ENCODE data around the gene KDM3B. TPM values are rescaled to one million over a fixed set of nuclear protein-coding genes. Genes with fewer than 3 reads are reported as not detected.

KDM3B gene
- total and polyA plus RNA-seq, 2 donors (not counting 1 experiment from before 2014, with no cell fraction given), result 23.6 to 49.4 TPM

- H3K9ac ChIP-seq (ENCODE audit: insufficient read depth, low read length), result no peak overlapping the region
- no peaks in the 10 kb centered on the region for H3K4me1 ChIP-seq (ENCODE audit: control insufficient read depth, extremely low read depth, insufficient read depth, low read length)
- peaks cover 26% of the 10 kb centered on the region for H3K79me2 ChIP-seq (ENCODE audit: control insufficient read depth, insufficient read depth, low read length)
- H3K27ac ChIP-seq (ENCODE audit: insufficient read depth, low read length), result no peak overlapping the region
- no peak overlapping the region for H2AFZ ChIP-seq (ENCODE audit: low read length)
- no peaks in the 10 kb centered on the region for H3K36me3 ChIP-seq (ENCODE audit: control insufficient read depth, insufficient read depth, low read length)
- no peaks in the 10 kb centered on the region for H3K27me3 ChIP-seq (ENCODE audit: control insufficient read depth, insufficient read depth, low read length)
- no peak for DNase-seq (ENCODE audit: low read depth in 2 of 2)
- no peak for TF ChIP-seq CTCF (conservative IDR thresholded peaks at IDR 0.05 in 1 of 2, IDR thresholded peaks at IDR 0.05 in 1 of 2; ENCODE audit: low read depth in 1 of 2, low read length in 2 of 2)
- TF ChIP-seq EZH2 (IDR thresholded peaks at IDR 0.05; ENCODE audit: low read length, missing control alignments), result no peak
- H3K9me3 ChIP-seq (ENCODE audit: control insufficient read depth, insufficient read depth, low read depth, low read length), result no peaks in the 10 kb centered on the region
- no peak overlapping the region for H3K4me3 ChIP-seq (replicated peaks in 1 of 4; ENCODE audit: control extremely low read depth in 1 of 4, insufficient read depth in 1 of 4, low read depth in 3 of 4, low read length in 4 of 4)
- no peak overlapping the region for H3K4me2 ChIP-seq (ENCODE audit: extremely low read depth, insufficient read depth, low read length)
- H4K20me1 ChIP-seq (ENCODE audit: control insufficient read depth, extremely low read depth, insufficient read depth, low read length), result no peaks in the 10 kb centered on the region
These were observed 19.7 kb downstream of the KDM3B start for GRCh38 chr5:138372225-138372624.

- no peak overlapping the region for H2AFZ ChIP-seq (ENCODE audit: low read length)
- H3K27me3 ChIP-seq (ENCODE audit: control insufficient read depth, insufficient read depth, low read length), result no peaks in the 10 kb centered on the region
- no peak for DNase-seq (ENCODE audit: low read depth in 2 of 2)
- H3K79me2 ChIP-seq (ENCODE audit: control insufficient read depth, insufficient read depth, low read length), result peaks cover 26% of the 10 kb centered on the region
- H3K9me3 ChIP-seq (ENCODE audit: control insufficient read depth, insufficient read depth, low read depth, low read length), result no peaks in the 10 kb centered on the region
- H3K9ac ChIP-seq (ENCODE audit: insufficient read depth, low read length), result no peak overlapping the region
- no peaks in the 10 kb centered on the region for H4K20me1 ChIP-seq (ENCODE audit: control insufficient read depth, extremely low read depth, insufficient read depth, low read length)
- H3K4me2 ChIP-seq (ENCODE audit: extremely low read depth, insufficient read depth, low read length), result no peak overlapping the region
- no peaks in the 10 kb centered on the region for H3K4me1 ChIP-seq (ENCODE audit: control insufficient read depth, extremely low read depth, insufficient read depth, low read length)
- TF ChIP-seq CTCF (conservative IDR thresholded peaks at IDR 0.05 in 1 of 2, IDR thresholded peaks at IDR 0.05 in 1 of 2; ENCODE audit: low read depth in 1 of 2, low read length in 2 of 2), result no peak
- no peak for TF ChIP-seq EZH2 (IDR thresholded peaks at IDR 0.05; ENCODE audit: low read length, missing control alignments)
- no peaks in the 10 kb centered on the region for H3K36me3 ChIP-seq (ENCODE audit: control insufficient read depth, insufficient read depth, low read length)
- H3K4me3 ChIP-seq (replicated peaks in 1 of 4; ENCODE audit: control extremely low read depth in 1 of 4, insufficient read depth in 1 of 4, low read depth in 3 of 4, low read length in 4 of 4), result no peak overlapping the region
- no peak overlapping the region for H3K27ac ChIP-seq (ENCODE audit: insufficient read depth, low read length)
These were observed 20.2 kb downstream of the KDM3B start for GRCh38 chr5:138372653-138373052.

GRCh38 chr5:138382347-138382746 is 29.9 kb downstream of the KDM3B start:
- H3K4me2 ChIP-seq (ENCODE audit: extremely low read depth, insufficient read depth, low read length), result no peak overlapping the region
- H4K20me1 ChIP-seq (ENCODE audit: control insufficient read depth, extremely low read depth, insufficient read depth, low read length), result no peaks in the 10 kb centered on the region
- H3K9ac ChIP-seq (ENCODE audit: insufficient read depth, low read length), result no peak overlapping the region
- no peaks in the 10 kb centered on the region for H3K79me2 ChIP-seq (ENCODE audit: control insufficient read depth, insufficient read depth, low read length)
- H3K4me1 ChIP-seq (ENCODE audit: control insufficient read depth, extremely low read depth, insufficient read depth, low read length), result no peaks in the 10 kb centered on the region
- H2AFZ ChIP-seq (ENCODE audit: low read length), result no peak overlapping the region
- H3K27ac ChIP-seq (ENCODE audit: insufficient read depth, low read length), result no peak overlapping the region
- no peak for DNase-seq (ENCODE audit: low read depth in 2 of 2)
- H3K36me3 ChIP-seq (ENCODE audit: control insufficient read depth, insufficient read depth, low read length), result peaks cover 10% of the 10 kb centered on the region
- no peak overlapping the region for H3K4me3 ChIP-seq (replicated peaks in 1 of 4; ENCODE audit: control extremely low read depth in 1 of 4, insufficient read depth in 1 of 4, low read depth in 3 of 4, low read length in 4 of 4)
- TF ChIP-seq CTCF (conservative IDR thresholded peaks at IDR 0.05 in 1 of 2, IDR thresholded peaks at IDR 0.05 in 1 of 2; ENCODE audit: low read depth in 1 of 2, low read length in 2 of 2) (no peak), EZH2 (IDR thresholded peaks at IDR 0.05; ENCODE audit: low read length, missing control alignments) (no peak)
- H3K9me3 ChIP-seq (ENCODE audit: control insufficient read depth, insufficient read depth, low read depth, low read length), result no peaks in the 10 kb centered on the region
- no peaks in the 10 kb centered on the region for H3K27me3 ChIP-seq (ENCODE audit: control insufficient read depth, insufficient read depth, low read length)
